H1 (cell line): ENCODE data around the gene ARHGAP23.

Experiments
- CTCF ChIP-seq, 3 experiments: IDR thresholded peaks; 1 replicate in 2 of 3; 2 replicates in 1 of 3; pipeline versions ENCODE4 v1.5.1 to v1.6.1; 2011; ENCODE audit warnings: low read length in 3 of 3, mild to moderate bottlenecking in 3 of 3, inconsistent platforms in 2 of 3, low read depth in 1 of 3, moderate library complexity in 1 of 3; ENCODE audit not compliant: insufficient read depth in 1 of 3; ENCODE audit errors: control extremely low read depth in 1 of 3
- EZH2 ChIP-seq: fragments of 200-600 bp; sonication (generic); IDR thresholded peaks from 2 replicates; pipeline ENCODE4 v1.7.1; 2012; ENCODE audit warnings: low read depth, mild to moderate bottlenecking, moderate library complexity, low read length, inconsistent platforms; ENCODE audit not compliant: severe bottlenecking
- JUN ChIP-seq: IDR thresholded peaks from 2 replicates; pipeline ENCODE4 v1.6.1; 2011; ENCODE audit warnings: low read depth, mild to moderate bottlenecking, improper control_type of control experiment, low read length
- POLR2A ChIP-seq, 2 experiments: IDR thresholded peaks; 1 replicate in 1 of 2; 2 replicates in 1 of 2; pipeline ENCODE4 v1.6.1; 2011; ENCODE audit warnings: low read depth in 2 of 2, low read length in 2 of 2, mild to moderate bottlenecking in 2 of 2; ENCODE audit errors: control extremely low read depth in 1 of 2
- SIX5 ChIP-seq: IDR thresholded peaks from 2 replicates; pipeline ENCODE4 v1.6.1; 2011; ENCODE audit warnings: mild to moderate bottlenecking, low read depth, low read length
- TAF1 ChIP-seq: IDR thresholded peaks from 2 replicates; pipeline ENCODE4 v1.6.1; 2011; ENCODE audit warnings: mild to moderate bottlenecking, low read depth, low read length
- TEAD4 ChIP-seq: IDR thresholded peaks from 2 replicates; pipeline ENCODE4 v1.6.1; 2012; ENCODE audit warnings: low read depth, low read length, inconsistent platforms, mixed read lengths

- TF ChIP-seq EZH2 (peak; percentile 19), TAF1 (no peak), SIX5 (no peak), POLR2A (IDR thresholded peaks at IDR 0.05; ENCODE audit: control extremely low read depth in 1 of 2, low read depth in 2 of 2, low read length in 2 of 2) (no peak), CTCF (IDR thresholded peaks at IDR 0.05; ENCODE audit: control extremely low read depth in 1 of 3, insufficient read depth in 1 of 3, low read depth in 1 of 3, low read length in 3 of 3) (no peak), TEAD4 (no peak), JUN (no peak)
These were observed 10.9 kb upstream of the ARHGAP23 start for GRCh38 chr17:38417210-38417951.
